Thymus (tissue), 11 donors: ENCODE data around the gene POLR1D. TPM values are rescaled to one million over a fixed set of nuclear protein-coding genes. Genes with fewer than 3 reads are reported as not detected.

ENCODE experiments used
- DNase-seq, 9 donors: peaks; one replicate each; pipeline ENCODE4 v3.0.0-alpha.2; 2013; ENCODE audit warnings: low spot score in 9 of 9, low read depth in 6 of 9, missing footprints in 1 of 9
- H3K27ac ChIP-seq, 2 donors: one replicate each; pipeline ENCODE4 v1.5.1; 2013; ENCODE audit warnings: control low read depth in 1 of 2, low read depth in 1 of 2, low read length in 1 of 2, mild to moderate bottlenecking in 1 of 2, moderate library complexity in 1 of 2
- H3K27me3 ChIP-seq, 2 donors: one replicate each; pipeline ENCODE4 v1.5.1; 2013; ENCODE audit warnings: low read length in 1 of 2; ENCODE audit not compliant: control insufficient read depth in 2 of 2, insufficient read depth in 1 of 2
- H3K36me3 ChIP-seq, 2 donors: one replicate each; pipeline ENCODE4 v1.5.1; 2013; ENCODE audit warnings: low read length in 1 of 2, mild to moderate bottlenecking in 1 of 2, moderate library complexity in 1 of 2; ENCODE audit not compliant: control insufficient read depth in 2 of 2, insufficient read depth in 2 of 2
- H3K4me1 ChIP-seq, 2 donors: one replicate each; pipeline ENCODE4 v1.5.1; 2013; ENCODE audit warnings: low read length in 2 of 2; ENCODE audit not compliant: control insufficient read depth in 2 of 2, insufficient read depth in 2 of 2
- H3K4me3 ChIP-seq, 2 donors: one replicate each; pipeline ENCODE4 v1.5.1; 2013; ENCODE audit warnings: low read length in 2 of 2, control low read depth in 1 of 2, mild to moderate bottlenecking in 1 of 2
- H3K9me3 ChIP-seq, 2 donors: one replicate each; pipeline ENCODE4 v1.5.1; 2013; ENCODE audit warnings: low read length in 1 of 2, mild to moderate bottlenecking in 1 of 2; ENCODE audit not compliant: control insufficient read depth in 2 of 2, insufficient read depth in 1 of 2
- WGBS: extraction: QIAGEN DNeasy Blood & Tissue Kit; methylation state at CpG from one replicate; pipeline ENCODE4 v1.1.7; 2013; 5-methylcytosine and 5-hydroxymethylcytosine counted together
- polyA plus RNA-seq: library from polyadenylated mRNA; stranded (reverse); fragments of 200-250 nt; gene quantifications from one replicate; pipeline ENCODE4 v1.2.3, GENCODE V29; 2013
- total RNA-seq: library from RNA; stranded (reverse); fragments of 120-200 nt; gene quantifications from one replicate; pipeline ENCODE4 v1.2.4, GENCODE V29; 2013
- donor health status: healthy.

Gene POLR1D
- total and polyA plus RNA-seq, 2 donors: 122 to 221 TPM

DNA sequence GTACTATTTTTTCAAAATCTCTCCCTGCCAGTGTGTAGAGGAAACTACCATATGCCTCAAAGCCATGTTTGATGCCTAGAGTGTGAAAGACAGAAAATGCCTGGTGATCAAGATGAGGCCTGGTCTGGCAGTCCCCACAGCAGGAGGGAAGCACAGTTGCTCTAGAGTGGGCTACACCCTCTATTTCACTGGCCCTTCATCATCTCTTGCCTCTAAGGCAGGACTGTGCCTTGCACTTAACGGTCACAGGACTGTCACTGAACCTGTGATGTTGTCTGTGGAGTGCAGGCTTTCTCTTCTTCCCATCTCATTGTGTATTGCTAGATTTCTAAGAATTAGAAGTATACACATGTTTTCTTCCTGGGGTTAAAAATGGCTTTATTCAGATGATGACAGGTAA lies 16.3 kb downstream of the POLR1D start:
- peaks cover 0 to under 1% of the 10 kb centered on the region in 2 donors for H3K4me1 ChIP-seq
- H3K9me3 ChIP-seq: no peaks in the 10 kb centered on the region
- no peak overlapping the region for H3K27ac ChIP-seq
- H3K27me3 ChIP-seq: no peaks in the 10 kb centered on the region
- no peak overlapping the region for H3K4me3 ChIP-seq
- DNase-seq: no peak
- WGBS: 92% methylated on average over 1 of the region's 1 CpG
- peaks cover 0 to 1% of the 10 kb centered on the region in 2 donors for H3K36me3 ChIP-seq

DNA sequence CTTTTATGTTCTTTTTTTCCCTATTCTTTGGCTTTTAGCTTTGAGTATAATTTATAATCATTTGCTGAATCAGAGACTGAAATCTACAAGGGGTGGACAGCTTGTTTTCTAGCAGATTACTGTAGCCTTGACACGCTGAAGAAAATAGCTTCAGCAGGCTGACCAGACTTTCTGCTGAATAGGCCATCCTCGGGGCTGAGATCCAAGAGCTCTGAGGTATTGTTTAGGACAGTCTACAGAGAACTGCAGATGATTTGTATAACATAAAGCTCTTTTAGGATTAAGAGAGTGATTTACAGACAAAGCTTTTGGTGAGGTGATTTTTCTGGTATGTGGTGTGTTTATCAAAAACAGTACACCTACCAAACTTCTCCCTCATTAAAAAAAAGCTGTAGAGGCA lies 16.8 kb downstream of the POLR1D start:
- H3K27ac ChIP-seq: no peak overlapping the region

DNA sequence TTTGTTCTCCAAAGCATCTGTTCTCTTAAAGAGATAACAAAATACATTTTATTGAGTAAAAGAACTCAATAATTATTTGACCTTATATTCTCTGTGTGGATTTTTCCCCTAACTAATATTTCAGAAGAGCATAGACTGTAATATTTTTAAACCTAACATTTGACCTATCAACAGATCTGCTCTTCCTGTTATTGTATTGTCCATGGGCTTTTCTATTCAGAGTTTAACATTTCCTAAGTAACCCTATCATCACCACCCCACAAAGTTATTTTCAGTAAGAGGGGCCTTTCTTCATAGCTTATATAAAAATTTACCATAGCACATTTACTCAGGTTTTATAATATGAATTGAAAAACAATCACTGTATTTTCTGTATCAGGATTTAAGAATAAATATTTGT lies 17.5 kb downstream of the POLR1D start:
- H3K36me3 ChIP-seq: no peaks in the 10 kb centered on the region
- no peaks in the 10 kb centered on the region for H3K9me3 ChIP-seq
- DNase-seq: no peak
- H3K4me1 ChIP-seq: no peaks in the 10 kb centered on the region
- no peaks in the 10 kb centered on the region for H3K27me3 ChIP-seq
- H3K27ac ChIP-seq: no peak overlapping the region
- H3K4me3 ChIP-seq: no peak overlapping the region

More for the DNA sequence above, 16.8 kb downstream of the POLR1D start:
- Histone ChIP-seq H3K9me3 (no peaks in the 10 kb centered on the region), H3K36me3 (no peaks in the 10 kb centered on the region), H3K4me1 (no peaks in the 10 kb centered on the region), H3K27me3 (no peaks in the 10 kb centered on the region), H3K4me3 (no peak overlapping the region)
- no peak for DNase-seq
- 90% methylated on average over 2 of the region's 2 CpGs for WGBS

DNA sequence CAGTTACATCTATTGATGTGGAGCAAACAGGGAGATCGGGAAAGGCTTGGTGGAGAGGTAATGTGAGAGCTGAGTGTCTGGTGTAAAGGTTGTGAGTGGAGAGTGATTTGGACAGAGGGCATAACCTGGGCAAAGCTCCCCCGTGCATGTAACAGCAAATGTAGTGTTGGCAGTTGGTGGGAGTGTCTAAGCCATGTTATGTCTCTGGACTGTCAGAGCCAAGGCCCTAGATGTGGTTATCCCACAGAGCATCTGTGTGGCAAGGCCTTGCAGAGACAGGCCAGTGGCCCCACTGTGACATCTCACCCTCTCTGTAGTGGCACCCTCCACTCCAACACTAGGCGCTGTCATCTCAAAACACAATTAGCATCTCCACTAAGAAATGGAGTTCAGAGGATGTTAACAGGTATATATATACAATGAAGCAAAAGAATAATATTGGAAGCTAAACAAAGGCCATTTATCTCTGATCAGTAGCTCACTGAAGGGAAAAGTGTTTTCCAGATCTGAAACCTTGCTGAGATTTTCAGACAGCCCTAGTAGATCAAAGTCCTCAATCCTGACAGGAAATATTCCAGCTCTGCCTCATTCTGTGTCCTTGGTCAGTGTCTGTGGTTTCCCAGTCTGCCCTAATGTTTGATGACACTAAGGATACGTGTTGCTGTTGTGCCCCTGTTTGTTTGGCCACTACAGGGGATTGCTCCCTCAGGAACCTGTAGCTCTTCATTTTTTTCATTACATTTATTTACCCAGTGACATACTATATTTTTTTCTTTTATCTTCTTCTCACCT lies 20.2 kb downstream of the POLR1D start:
- peak overlapping the region in 1 of 2 donors; percentile 42 for H3K27ac ChIP-seq
- 98% methylated on average over 4 of the region's 4 CpGs for WGBS
- H3K36me3 ChIP-seq: no peaks in the 10 kb centered on the region
- H3K4me3 ChIP-seq: no peak overlapping the region
- H3K27me3 ChIP-seq: no peaks in the 10 kb centered on the region
- H3K9me3 ChIP-seq: no peaks in the 10 kb centered on the region
- H3K4me1 ChIP-seq: no peaks in the 10 kb centered on the region
- DNase-seq: no peak

DNA sequence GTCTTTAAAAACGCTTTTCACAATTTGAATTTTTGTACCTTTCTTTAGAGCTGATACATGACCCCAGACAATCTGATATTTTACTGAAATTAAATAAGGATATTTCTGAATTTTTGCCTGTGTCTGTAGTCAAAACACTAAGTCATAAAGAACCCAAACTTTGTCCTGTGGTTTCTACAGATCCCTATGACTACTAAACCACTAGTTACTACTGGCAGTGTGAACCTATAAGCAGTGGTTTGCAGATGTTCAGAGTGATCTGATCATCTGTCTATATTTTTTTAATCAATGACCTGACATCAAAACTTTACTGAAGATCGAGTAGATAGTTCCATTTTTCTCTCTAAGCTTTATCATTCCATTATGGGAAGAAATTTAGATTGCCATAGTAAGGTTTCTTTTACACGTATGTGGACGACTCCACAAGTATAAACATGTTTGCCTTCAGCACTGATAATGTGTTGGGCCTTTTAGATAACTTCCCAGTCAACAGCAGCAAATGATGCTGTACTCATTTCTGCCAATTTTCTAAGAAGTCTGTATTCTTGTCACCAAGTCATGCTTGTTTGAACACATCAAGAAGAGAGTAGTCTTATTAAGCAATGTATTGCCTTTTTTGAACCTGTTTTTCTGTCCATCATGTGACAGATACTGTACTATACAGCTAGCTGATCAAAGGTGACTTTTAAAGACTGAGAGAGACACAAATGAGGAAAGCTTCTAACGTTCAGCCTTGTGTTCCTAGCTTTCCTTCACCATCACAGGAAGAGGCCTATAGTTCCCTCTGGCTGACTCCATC lies 21.8 kb downstream of the POLR1D start:
- 83% methylated on average over 5 of the region's 5 CpGs for WGBS
- H3K27ac ChIP-seq: peak overlapping the region; percentile 33 to 38
- no peaks in the 10 kb centered on the region for H3K9me3 ChIP-seq
- H3K27me3 ChIP-seq: no peaks in the 10 kb centered on the region
- H3K4me3 ChIP-seq: no peak overlapping the region
- no peaks in the 10 kb centered on the region for H3K4me1 ChIP-seq
- peaks cover 2 to 5% of the 10 kb centered on the region in 2 donors for H3K36me3 ChIP-seq
- DNase-seq: no peak

DNA sequence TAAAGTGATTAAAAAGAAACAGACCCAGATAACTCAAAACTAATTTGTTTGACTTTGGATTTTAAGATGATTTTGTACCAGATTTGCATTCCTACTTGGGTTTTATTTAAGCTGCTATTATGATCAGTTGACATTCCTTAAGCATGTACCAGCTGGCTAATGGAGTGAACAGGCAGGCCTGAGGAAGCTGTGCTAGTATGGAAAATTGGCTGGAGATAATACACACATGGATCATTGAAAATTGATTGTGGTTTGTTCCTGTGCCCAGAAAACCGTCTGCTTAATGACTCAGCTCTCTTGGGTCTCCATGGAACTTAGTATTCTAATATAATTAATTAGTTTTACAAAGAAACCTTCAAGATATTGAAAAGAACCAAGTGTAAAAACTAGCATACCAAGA lies 22.6 kb downstream of the POLR1D start:
- DNase-seq: no peak
- Histone ChIP-seq H3K27ac (no peak overlapping the region), H3K27me3 (no peaks in the 10 kb centered on the region), H3K4me3 (no peak overlapping the region), H3K9me3 (no peaks in the 10 kb centered on the region), H3K36me3 (peaks cover 7 to 12% of the 10 kb centered on the region in 2 donors), H3K4me1 (no peaks in the 10 kb centered on the region)
- 89% methylated on average over 1 of the region's 1 CpG for WGBS

DNA sequence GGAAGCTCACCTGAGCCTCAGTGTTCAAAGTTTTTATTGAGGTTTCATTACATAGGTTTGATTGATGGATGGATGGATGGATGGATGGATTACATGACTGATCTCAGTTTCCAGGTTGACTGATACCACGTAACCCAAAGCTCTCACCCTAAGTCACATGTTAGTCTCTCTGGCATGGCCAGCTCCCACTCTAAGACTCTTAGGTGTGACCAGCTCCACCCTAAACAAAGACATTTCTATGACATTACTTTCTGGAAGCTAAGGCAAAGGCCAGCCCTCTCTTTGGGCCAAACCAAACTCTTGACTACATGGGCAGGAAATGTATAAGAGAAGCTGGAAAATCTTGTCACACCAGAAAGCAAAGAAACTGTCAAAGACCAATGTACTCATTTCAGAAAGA lies 28.6 kb downstream of the POLR1D start:
- H3K36me3 ChIP-seq: peaks cover 18 to 27% of the 10 kb centered on the region in 2 donors
- 100% methylated on average over 1 of the region's 1 CpG for WGBS
- no peaks in the 10 kb centered on the region for H3K4me1 ChIP-seq
- H3K27ac ChIP-seq: no peak overlapping the region
- peaks cover 3 to 9% of the 10 kb centered on the region in 2 donors for H3K9me3 ChIP-seq
- H3K4me3 ChIP-seq: no peak overlapping the region
- DNase-seq: no peak
- H3K27me3 ChIP-seq: no peaks in the 10 kb centered on the region

DNA sequence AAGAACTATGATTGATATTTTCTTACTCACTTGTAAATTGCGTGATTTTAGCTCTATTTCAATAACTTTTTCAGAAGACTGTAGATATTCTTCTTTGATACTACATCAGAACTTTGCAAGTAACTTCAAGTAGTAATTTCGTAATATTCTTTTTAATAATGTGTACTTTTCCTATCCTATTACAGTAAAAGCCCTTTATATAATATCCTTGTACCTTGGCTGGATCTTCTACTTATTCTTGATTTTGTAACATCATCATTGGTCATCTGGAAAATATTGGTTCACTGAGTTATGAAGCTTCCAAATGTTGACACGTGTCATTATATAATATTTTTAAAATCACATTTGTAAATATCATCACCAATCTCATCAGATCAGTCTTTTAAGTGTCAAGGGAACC lies 32.4 kb downstream of the POLR1D start:
- Histone ChIP-seq H3K27me3 (no peaks in the 10 kb centered on the region), H3K36me3 (peaks cover 12 to 17% of the 10 kb centered on the region in 2 donors), H3K27ac (no peak overlapping the region), H3K4me3 (no peak overlapping the region), H3K4me1 (no peaks in the 10 kb centered on the region), H3K9me3 (peaks cover 3 to 9% of the 10 kb centered on the region in 2 donors)
- 94% methylated on average over 3 of the region's 3 CpGs for WGBS
- no peak for DNase-seq

DNA sequence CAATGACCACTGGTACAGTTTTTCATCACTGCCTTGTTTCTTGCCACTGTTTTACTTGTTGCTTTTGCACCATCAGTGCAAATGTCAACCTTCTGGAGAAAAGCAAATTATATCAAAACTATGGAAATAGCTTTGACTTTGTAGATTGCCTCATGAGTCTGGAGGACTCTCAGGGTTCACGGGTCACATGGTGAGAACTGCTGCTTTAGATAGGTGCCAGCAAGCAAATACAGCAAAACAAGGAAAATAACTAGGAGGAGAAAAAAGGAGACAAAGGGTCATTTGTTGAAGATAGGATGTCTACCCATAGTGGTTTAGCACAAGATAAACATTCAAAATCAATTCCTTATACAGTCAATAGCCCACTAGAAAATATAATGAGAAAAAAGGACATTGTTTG lies 33.1 kb downstream of the POLR1D start:
- no peak overlapping the region for H3K4me3 ChIP-seq
- H3K4me1 ChIP-seq: no peaks in the 10 kb centered on the region
- DNase-seq: no peak
- no peaks in the 10 kb centered on the region for H3K27me3 ChIP-seq
- 97% methylated on average over 1 of the region's 1 CpG for WGBS
- peaks cover 3 to 6% of the 10 kb centered on the region in 2 donors for H3K9me3 ChIP-seq
- H3K27ac ChIP-seq: no peak overlapping the region
- H3K36me3 ChIP-seq: peaks cover 7 to 12% of the 10 kb centered on the region in 2 donors
